ENCODE data around the gene ALDH1A3. TPM values are rescaled to one million over a fixed set of nuclear protein-coding genes. Genes with fewer than 3 reads are reported as not detected.

The ALDH1A3 gene
- total RNA-seq, 1 experiment from 2014 or later, result 248 TPM

DNA sequence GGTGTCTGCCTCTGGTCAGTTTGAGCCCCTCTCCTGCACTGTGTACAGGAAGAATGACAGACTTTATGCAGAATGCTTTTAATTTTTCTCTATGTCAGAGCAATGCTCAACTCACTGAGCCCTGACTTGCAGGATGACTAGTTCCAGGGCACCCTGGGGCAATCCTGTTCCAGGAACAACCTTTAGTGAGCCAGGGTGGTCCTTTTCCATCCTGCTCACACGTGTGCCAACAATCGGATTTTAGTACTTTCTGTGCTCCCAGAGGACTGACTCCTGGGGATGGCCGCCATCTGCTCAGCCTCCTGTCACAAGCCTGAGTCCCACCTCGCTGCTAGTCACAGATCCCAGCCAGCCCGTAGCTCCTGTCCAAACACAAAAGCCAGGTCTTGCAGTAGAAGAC, 48.2 kb upstream of the ALDH1A3 start:
- H3K4me3 ChIP-seq (replicated peaks in 1 of 2; ENCODE audit: low read depth in 1 of 2, low read length in 2 of 2), result no peak overlapping the region
- no peak for ATAC-seq
- RAD21 ChIA-PET (ENCODE audit: low non-redundant PET in 1 of 2, low total read pairs in 2 of 2, uncharacterized antibody in 2 of 2, unreplicated experiment in 2 of 2), result no interaction called here
- no peak overlapping the region for H3K4me2 ChIP-seq (ENCODE audit: low read length)
- no peaks in the 10 kb centered on the region for H3K27me3 ChIP-seq (ENCODE audit: insufficient read depth, low read length)
- no peaks in the 10 kb centered on the region for H3K79me2 ChIP-seq (ENCODE audit: insufficient read depth, low read length)
- intact Hi-C loops (cut with micrococcal nuclease), result no loop called here
- H2AFZ ChIP-seq (ENCODE audit: low read depth, low read length, poor library complexity, severe bottlenecking), result no peak overlapping the region
- no peaks in the 10 kb centered on the region for H3K4me1 ChIP-seq (ENCODE audit: control insufficient read depth in 1 of 2, insufficient read depth in 2 of 2, low read length in 2 of 2)
- TF ChIP-seq, protein P1, sequence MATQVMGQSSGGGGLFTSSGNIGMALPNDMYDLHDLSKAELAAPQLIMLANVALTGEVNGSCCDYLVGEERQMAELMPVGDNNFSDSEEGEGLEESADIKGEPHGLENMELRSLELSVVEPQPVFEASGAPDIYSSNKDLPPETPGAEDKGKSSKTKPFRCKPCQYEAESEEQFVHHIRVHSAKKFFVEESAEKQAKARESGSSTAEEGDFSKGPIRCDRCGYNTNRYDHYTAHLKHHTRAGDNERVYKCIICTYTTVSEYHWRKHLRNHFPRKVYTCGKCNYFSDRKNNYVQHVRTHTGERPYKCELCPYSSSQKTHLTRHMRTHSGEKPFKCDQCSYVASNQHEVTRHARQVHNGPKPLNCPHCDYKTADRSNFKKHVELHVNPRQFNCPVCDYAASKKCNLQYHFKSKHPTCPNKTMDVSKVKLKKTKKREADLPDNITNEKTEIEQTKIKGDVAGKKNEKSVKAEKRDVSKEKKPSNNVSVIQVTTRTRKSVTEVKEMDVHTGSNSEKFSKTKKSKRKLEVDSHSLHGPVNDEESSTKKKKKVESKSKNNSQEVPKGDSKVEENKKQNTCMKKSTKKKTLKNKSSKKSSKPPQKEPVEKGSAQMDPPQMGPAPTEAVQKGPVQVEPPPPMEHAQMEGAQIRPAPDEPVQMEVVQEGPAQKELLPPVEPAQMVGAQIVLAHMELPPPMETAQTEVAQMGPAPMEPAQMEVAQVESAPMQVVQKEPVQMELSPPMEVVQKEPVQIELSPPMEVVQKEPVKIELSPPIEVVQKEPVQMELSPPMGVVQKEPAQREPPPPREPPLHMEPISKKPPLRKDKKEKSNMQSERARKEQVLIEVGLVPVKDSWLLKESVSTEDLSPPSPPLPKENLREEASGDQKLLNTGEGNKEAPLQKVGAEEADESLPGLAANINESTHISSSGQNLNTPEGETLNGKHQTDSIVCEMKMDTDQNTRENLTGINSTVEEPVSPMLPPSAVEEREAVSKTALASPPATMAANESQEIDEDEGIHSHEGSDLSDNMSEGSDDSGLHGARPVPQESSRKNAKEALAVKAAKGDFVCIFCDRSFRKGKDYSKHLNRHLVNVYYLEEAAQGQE (IDR thresholded peaks at IDR 0.05; ENCODE audit: low read depth), result no peak
- TF ChIP-seq ZNF274 (IDR thresholded peaks at IDR 0.05; ENCODE audit: low read depth, low read length), result no peak
- no peak for TF ChIP-seq SRF (IDR thresholded peaks at IDR 0.05; ENCODE audit: low read depth)
- TF ChIP-seq SP1 (IDR thresholded peaks at IDR 0.05; ENCODE audit: low read depth), result no peak
- no peak for TF ChIP-seq EZH2phosphoT487 (IDR thresholded peaks at IDR 0.05; ENCODE audit: borderline replicate concordance)
- H3K27ac ChIP-seq (ENCODE audit: low read depth, low read length), result no peak overlapping the region
- no peaks in the 10 kb centered on the region for H4K20me1 ChIP-seq (ENCODE audit: insufficient read depth)
- BruUV-seq (replicated peaks), result no TSS peak
- DNase-seq (ENCODE audit: low read depth, low spot score), result no peak
- no peaks in the 10 kb centered on the region for H3K36me3 ChIP-seq (ENCODE audit: control insufficient read depth in 1 of 2, insufficient read depth in 2 of 2, low read length in 2 of 2)
- H3K9me2 ChIP-seq (ENCODE audit: insufficient read depth), result no peaks in the 10 kb centered on the region
- CTCF ChIA-PET, result no interaction called here
- no peak overlapping the region for H3K9ac ChIP-seq (ENCODE audit: low read length)
- H3K9me3 ChIP-seq (ENCODE audit: control insufficient read depth in 1 of 2, insufficient read depth in 1 of 2, low read depth in 1 of 2, low read length in 2 of 2), result no peaks in the 10 kb centered on the region
- POLR2A ChIA-PET, result no interaction called here

DNA sequence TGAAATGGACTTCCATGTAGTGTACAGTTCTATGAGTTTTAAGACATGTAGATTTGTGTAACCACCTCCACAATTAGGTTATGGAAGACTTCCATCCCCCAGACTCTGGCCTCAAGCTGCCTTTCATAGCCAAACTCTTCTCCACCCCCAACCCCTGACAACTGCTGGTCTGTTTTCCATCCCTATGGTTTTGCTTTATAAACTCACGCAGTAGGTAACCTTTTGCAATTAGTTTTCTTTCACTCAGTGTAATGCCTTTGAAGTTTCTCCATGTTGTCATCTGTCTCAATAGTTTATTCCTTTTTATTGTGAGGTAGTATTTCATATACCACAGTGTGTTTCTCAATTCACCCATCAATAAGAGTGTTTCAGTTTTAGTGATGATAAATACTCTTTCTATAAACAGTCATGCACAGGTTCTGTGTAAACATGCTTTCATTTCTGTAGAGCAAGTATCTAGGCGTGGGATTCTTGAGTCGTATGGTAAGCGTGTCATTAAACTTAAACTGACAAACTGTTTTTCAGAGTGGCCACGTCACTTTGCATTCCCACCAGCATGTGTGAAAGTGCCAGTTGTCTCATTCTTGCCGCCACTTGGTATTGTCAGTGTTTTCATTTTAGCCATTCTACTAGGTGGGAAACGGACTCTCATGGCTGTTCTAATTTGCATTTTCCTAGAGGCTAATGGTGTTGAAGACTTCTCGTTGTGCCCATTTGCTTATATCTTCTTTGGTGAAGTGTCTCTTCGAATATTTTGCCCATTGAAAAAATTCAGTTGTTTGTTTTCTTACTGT, 47.3 kb upstream of the ALDH1A3 start:
- no peaks in the 10 kb centered on the region for H3K27me3 ChIP-seq (ENCODE audit: insufficient read depth, low read length)
- H3K9ac ChIP-seq (ENCODE audit: low read length), result no peak overlapping the region
- no peaks in the 10 kb centered on the region for H4K20me1 ChIP-seq (ENCODE audit: insufficient read depth)
- intact Hi-C loops (cut with micrococcal nuclease), result no loop called here
- ChIA-PET RAD21 (ENCODE audit: low non-redundant PET in 1 of 2, low total read pairs in 2 of 2, uncharacterized antibody in 2 of 2, unreplicated experiment in 2 of 2) (no interaction called here), POLR2A (no interaction called here), CTCF (no interaction called here)
- H3K79me2 ChIP-seq (ENCODE audit: insufficient read depth, low read length), result no peaks in the 10 kb centered on the region
- no peaks in the 10 kb centered on the region for H3K9me3 ChIP-seq (ENCODE audit: control insufficient read depth in 1 of 2, insufficient read depth in 1 of 2, low read depth in 1 of 2, low read length in 2 of 2)
- DNase-seq (ENCODE audit: low read depth, low spot score) (no peak), ATAC-seq (no peak)
- BruUV-seq (replicated peaks), result no TSS peak
- H3K4me3 ChIP-seq (replicated peaks in 1 of 2; ENCODE audit: low read depth in 1 of 2, low read length in 2 of 2), result no peak overlapping the region
- H3K27ac ChIP-seq (ENCODE audit: low read depth, low read length), result no peak overlapping the region
- no peaks in the 10 kb centered on the region for H3K4me1 ChIP-seq (ENCODE audit: control insufficient read depth in 1 of 2, insufficient read depth in 2 of 2, low read length in 2 of 2)
- no peaks in the 10 kb centered on the region for H3K36me3 ChIP-seq (ENCODE audit: control insufficient read depth in 1 of 2, insufficient read depth in 2 of 2, low read length in 2 of 2)
- no peaks in the 10 kb centered on the region for H3K9me2 ChIP-seq (ENCODE audit: insufficient read depth)
- H2AFZ ChIP-seq (ENCODE audit: low read depth, low read length, poor library complexity, severe bottlenecking), result no peak overlapping the region
- no peak overlapping the region for H3K4me2 ChIP-seq (ENCODE audit: low read length)
- TF ChIP-seq CBX3 (IDR thresholded peaks at IDR 0.05; ENCODE audit: low read depth) (no peak), SIN3A (IDR thresholded peaks at IDR 0.05; ENCODE audit: low read depth) (no peak), CEBPB (IDR thresholded peaks at IDR 0.05; ENCODE audit: low read depth) (no peak), SRF (IDR thresholded peaks at IDR 0.05; ENCODE audit: low read depth) (no peak), EZH2 (IDR thresholded peaks at IDR 0.05) (no peak), YY1 (IDR thresholded peaks at IDR 0.05; ENCODE audit: extremely low read depth, insufficient replicate concordance, low read depth, low read length) (no peak), POLR2AphosphoS5 (IDR thresholded peaks at IDR 0.05; ENCODE audit: low read depth, low read length) (no peak)
- TF ChIP-seq, protein P2, sequence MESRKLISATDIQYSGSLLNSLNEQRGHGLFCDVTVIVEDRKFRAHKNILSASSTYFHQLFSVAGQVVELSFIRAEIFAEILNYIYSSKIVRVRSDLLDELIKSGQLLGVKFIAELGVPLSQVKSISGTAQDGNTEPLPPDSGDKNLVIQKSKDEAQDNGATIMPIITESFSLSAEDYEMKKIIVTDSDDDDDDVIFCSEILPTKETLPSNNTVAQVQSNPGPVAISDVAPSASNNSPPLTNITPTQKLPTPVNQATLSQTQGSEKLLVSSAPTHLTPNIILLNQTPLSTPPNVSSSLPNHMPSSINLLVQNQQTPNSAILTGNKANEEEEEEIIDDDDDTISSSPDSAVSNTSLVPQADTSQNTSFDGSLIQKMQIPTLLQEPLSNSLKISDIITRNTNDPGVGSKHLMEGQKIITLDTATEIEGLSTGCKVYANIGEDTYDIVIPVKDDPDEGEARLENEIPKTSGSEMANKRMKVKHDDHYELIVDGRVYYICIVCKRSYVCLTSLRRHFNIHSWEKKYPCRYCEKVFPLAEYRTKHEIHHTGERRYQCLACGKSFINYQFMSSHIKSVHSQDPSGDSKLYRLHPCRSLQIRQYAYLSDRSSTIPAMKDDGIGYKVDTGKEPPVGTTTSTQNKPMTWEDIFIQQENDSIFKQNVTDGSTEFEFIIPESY (IDR thresholded peaks at IDR 0.05; ENCODE audit: extremely low read depth, insufficient replicate concordance, low read length), result no peak

Measured in HCT116 (cell line).